Measurements from ENCODE around the gene TRPM5. TPM values are rescaled to one million over a fixed set of nuclear protein-coding genes. Genes with fewer than 3 reads are reported as not detected.

TRPM5 gene
- total RNA-seq, 1 experiment from 2014 or later, result not detected

- TF ChIP-seq CTCF (conservative IDR thresholded peaks at IDR 0.05; ENCODE audit: low read depth, low read length), result no peak
- TF ChIP-seq EZH2 (IDR thresholded peaks at IDR 0.05; ENCODE audit: borderline replicate concordance, low read depth, low read length, poor library complexity, severe bottlenecking), result no peak
- Histone ChIP-seq H3K9me3 (ENCODE audit: low read depth, low read length, poor library complexity, severe bottlenecking) (no peaks in the 10 kb centered on the region), H3K4me3 (ENCODE audit: low read depth, low read length, poor library complexity, severe bottlenecking) (no peak overlapping the region), H3K27ac (ENCODE audit: low read depth, low read length, poor library complexity, severe bottlenecking) (no peak overlapping the region), H3K36me3 (ENCODE audit: insufficient read depth, low read length, poor library complexity, severe bottlenecking) (no peaks in the 10 kb centered on the region), H3K27me3 (replicated peaks; ENCODE audit: insufficient read depth, low read depth, low read length, poor library complexity) (no peaks in the 10 kb centered on the region), H3K4me1 (ENCODE audit: insufficient read depth, low read length, poor library complexity, severe bottlenecking) (no peaks in the 10 kb centered on the region)
- intact Hi-C loops (cut with micrococcal nuclease; ENCODE audit: unreplicated experiment), result loop anchor here (5.0 kb wide), 1 partner anchor 465 kb away; no protein-coding TSS in a partner anchor
- ChIA-PET POLR2A (ENCODE audit: low non-redundant PET) (no interaction called here), CTCF (no interaction called here)
- no peak for DNase-seq (ENCODE audit: low spot score)
- no TSS peak for BruUV-seq (replicated peaks)
Measured at GRCh38 chr11:2426826-2427521, 17.3 kb downstream of the TRPM5 start.

GRCh38 chr11:2426221-2426620 lies 18.1 kb downstream of the TRPM5 start:
- TF ChIP-seq CTCF (conservative IDR thresholded peaks at IDR 0.05; ENCODE audit: low read depth, low read length) (no peak), EZH2 (IDR thresholded peaks at IDR 0.05; ENCODE audit: borderline replicate concordance, low read depth, low read length, poor library complexity, severe bottlenecking) (no peak)
- BruUV-seq (replicated peaks), result no TSS peak
- no peaks in the 10 kb centered on the region for H3K9me3 ChIP-seq (ENCODE audit: low read depth, low read length, poor library complexity, severe bottlenecking)
- ChIA-PET CTCF (no interaction called here), POLR2A (ENCODE audit: low non-redundant PET) (no interaction called here)
- no peak for DNase-seq (ENCODE audit: low spot score)
- H3K27me3 ChIP-seq (replicated peaks; ENCODE audit: insufficient read depth, low read depth, low read length, poor library complexity), result no peaks in the 10 kb centered on the region
- H3K27ac ChIP-seq (ENCODE audit: low read depth, low read length, poor library complexity, severe bottlenecking), result no peak overlapping the region
- H3K4me1 ChIP-seq (ENCODE audit: insufficient read depth, low read length, poor library complexity, severe bottlenecking), result no peaks in the 10 kb centered on the region
- no peaks in the 10 kb centered on the region for H3K36me3 ChIP-seq (ENCODE audit: insufficient read depth, low read length, poor library complexity, severe bottlenecking)
- no peak overlapping the region for H3K4me3 ChIP-seq (ENCODE audit: low read depth, low read length, poor library complexity, severe bottlenecking)
- intact Hi-C loops (cut with micrococcal nuclease; ENCODE audit: unreplicated experiment), result loop anchor here (5.0 kb wide), 1 partner anchor 466 kb away; no protein-coding TSS in a partner anchor

GRCh38 chr11:2425506-2425905 lies 18.8 kb downstream of the TRPM5 start:
- DNase-seq (ENCODE audit: low spot score), result no peak
- intact Hi-C loops (cut with micrococcal nuclease; ENCODE audit: unreplicated experiment), result loop anchor here (5.0 kb wide), 1 partner anchor 467 kb away; no protein-coding TSS in a partner anchor
- no TSS peak for BruUV-seq (replicated peaks)
- H3K36me3 ChIP-seq (ENCODE audit: insufficient read depth, low read length, poor library complexity, severe bottlenecking), result no peaks in the 10 kb centered on the region
- POLR2A ChIA-PET (ENCODE audit: low non-redundant PET), result no interaction called here
- TF ChIP-seq CTCF (conservative IDR thresholded peaks at IDR 0.05; ENCODE audit: low read depth, low read length) (no peak), EZH2 (IDR thresholded peaks at IDR 0.05; ENCODE audit: borderline replicate concordance, low read depth, low read length, poor library complexity, severe bottlenecking) (no peak)
- H3K4me3 ChIP-seq (ENCODE audit: low read depth, low read length, poor library complexity, severe bottlenecking), result no peak overlapping the region
- no peaks in the 10 kb centered on the region for H3K9me3 ChIP-seq (ENCODE audit: low read depth, low read length, poor library complexity, severe bottlenecking)
- no peaks in the 10 kb centered on the region for H3K27me3 ChIP-seq (replicated peaks; ENCODE audit: insufficient read depth, low read depth, low read length, poor library complexity)
- no peaks in the 10 kb centered on the region for H3K4me1 ChIP-seq (ENCODE audit: insufficient read depth, low read length, poor library complexity, severe bottlenecking)
- CTCF ChIA-PET, result no interaction called here
- H3K27ac ChIP-seq (ENCODE audit: low read depth, low read length, poor library complexity, severe bottlenecking), result no peak overlapping the region
